GM12872 (cell line): Measurements from ENCODE around the gene CCDC102B.

Source experiments
- TF ChIP-seq, protein P1 (sequence below): IDR thresholded peaks from 3 replicates; pipeline ENCODE4 v1.5.1; 2011; ENCODE audit warnings: low read depth, mild to moderate bottlenecking, low read length, moderate library complexity; ENCODE audit not compliant: insufficient read depth

CCDC102B gene

DNA sequence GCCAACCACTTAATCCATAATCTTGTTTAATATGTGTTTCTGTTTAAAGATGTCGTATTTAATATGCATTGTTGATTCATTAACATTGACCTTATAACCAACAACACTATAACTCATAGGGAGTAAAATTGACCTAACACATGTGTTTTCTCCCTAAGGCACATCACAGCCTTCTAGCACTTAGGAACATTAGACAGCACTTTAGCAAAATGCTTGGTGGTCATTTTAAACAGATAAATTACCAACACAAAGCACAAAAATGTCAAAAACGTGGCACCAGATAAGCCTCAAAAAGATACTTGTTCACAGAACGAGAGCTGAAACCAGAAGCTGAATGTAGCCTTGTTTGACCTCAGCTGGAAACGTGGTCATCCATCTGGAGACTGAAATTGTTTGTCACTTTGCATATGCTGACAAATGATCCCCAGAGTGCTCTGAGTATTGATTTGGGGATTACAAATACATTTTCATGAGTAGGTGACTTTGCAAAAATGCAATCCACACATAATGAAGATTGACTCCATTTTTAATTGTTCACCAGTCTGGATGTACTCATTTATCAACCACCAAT is 139.2 kb downstream of the CCDC102B start:
- TF ChIP-seq, protein P1, sequence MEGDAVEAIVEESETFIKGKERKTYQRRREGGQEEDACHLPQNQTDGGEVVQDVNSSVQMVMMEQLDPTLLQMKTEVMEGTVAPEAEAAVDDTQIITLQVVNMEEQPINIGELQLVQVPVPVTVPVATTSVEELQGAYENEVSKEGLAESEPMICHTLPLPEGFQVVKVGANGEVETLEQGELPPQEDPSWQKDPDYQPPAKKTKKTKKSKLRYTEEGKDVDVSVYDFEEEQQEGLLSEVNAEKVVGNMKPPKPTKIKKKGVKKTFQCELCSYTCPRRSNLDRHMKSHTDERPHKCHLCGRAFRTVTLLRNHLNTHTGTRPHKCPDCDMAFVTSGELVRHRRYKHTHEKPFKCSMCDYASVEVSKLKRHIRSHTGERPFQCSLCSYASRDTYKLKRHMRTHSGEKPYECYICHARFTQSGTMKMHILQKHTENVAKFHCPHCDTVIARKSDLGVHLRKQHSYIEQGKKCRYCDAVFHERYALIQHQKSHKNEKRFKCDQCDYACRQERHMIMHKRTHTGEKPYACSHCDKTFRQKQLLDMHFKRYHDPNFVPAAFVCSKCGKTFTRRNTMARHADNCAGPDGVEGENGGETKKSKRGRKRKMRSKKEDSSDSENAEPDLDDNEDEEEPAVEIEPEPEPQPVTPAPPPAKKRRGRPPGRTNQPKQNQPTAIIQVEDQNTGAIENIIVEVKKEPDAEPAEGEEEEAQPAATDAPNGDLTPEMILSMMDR = no peak

DNA sequence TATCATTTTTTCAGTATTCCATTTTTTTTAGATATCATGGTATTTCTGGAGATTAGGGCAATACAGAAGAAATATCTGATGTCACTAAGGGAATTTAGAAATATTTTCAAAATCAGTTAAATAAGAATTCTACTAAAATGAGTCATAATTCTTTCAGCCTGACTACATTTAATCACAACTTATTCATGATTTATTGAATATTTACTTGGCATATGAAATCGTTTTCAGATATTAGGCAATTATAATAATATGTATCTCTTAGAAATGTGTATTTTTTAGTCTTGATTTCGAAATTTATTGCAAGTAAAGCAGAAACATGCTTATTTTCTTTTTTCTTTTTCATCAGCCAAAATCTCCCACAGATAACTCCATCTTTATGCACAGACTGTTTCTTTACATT is 142.2 kb downstream of the CCDC102B start:
- TF ChIP-seq, protein P1 = no peak

- TF ChIP-seq, protein P1 = no peak
These were observed 142.9 kb downstream of the CCDC102B start for GRCh38 chr18:68940754-68941153.

- TF ChIP-seq, protein P1 = no peak
These were observed 144.3 kb downstream of the CCDC102B start for GRCh38 chr18:68942230-68942629.

DNA sequence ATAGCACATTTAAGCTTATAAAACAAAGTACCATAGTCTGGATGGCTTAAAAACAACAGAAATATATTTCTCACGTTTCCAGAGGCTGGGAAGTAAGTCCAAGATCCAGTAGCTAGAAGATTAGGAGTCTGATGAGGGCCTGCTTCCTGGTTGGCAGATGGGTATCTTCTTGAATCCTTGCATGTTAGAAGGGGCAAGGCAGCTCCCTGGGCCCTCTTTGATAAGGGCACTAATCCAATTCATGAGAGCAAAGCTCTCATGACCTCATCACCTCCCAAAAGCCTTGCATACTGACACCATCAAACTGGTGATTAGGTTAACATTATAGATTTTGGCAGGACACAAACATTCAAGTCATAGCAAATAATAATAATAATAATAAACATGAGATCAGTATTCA is 146.4 kb downstream of the CCDC102B start:
- TF ChIP-seq, protein P1 = no peak

- TF ChIP-seq, protein P1 = no peak
These were observed 146.9 kb downstream of the CCDC102B start for GRCh38 chr18:68944826-68945225.

DNA sequence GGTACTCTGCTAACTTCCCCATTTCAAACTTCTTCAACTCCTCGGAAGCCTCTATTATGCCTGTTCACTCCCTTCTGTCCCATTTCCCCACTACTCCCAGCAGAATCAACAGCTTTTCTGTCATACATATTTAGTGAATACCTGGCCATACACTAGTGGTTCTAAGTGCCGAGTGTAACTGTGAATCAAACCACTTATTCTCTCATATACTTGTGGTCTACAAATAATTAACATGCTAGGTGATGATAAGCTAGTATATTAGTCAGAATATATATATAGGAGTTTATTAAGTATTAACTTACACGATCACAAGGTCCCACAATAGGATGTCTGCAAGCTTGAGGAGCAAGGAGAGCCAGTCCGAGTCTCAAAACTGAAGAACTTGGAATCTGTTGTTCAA is 150.7 kb downstream of the CCDC102B start:
- TF ChIP-seq, protein P1 = no peak
